ENCODE data around the gene PITPNB.

- no peak for TF ChIP-seq CTCF (conservative IDR thresholded peaks at IDR 0.05; ENCODE audit: low read depth, low read length)
- TF ChIP-seq EZH2 (IDR thresholded peaks at IDR 0.05; ENCODE audit: borderline replicate concordance, low read depth, low read length, poor library complexity, severe bottlenecking): no peak
These were observed 15.0 kb upstream of the PITPNB start for GRCh38 chr22:27934069-27934468.
